ENCODE results near the gene PDE4D. TPM values are rescaled to one million over a fixed set of nuclear protein-coding genes. Genes with fewer than 3 reads are reported as not detected.

The PDE4D gene
- total RNA-seq, 4 donors from 2014 or later, result 14.7 to 36.3 (median 24.7) TPM

DNA sequence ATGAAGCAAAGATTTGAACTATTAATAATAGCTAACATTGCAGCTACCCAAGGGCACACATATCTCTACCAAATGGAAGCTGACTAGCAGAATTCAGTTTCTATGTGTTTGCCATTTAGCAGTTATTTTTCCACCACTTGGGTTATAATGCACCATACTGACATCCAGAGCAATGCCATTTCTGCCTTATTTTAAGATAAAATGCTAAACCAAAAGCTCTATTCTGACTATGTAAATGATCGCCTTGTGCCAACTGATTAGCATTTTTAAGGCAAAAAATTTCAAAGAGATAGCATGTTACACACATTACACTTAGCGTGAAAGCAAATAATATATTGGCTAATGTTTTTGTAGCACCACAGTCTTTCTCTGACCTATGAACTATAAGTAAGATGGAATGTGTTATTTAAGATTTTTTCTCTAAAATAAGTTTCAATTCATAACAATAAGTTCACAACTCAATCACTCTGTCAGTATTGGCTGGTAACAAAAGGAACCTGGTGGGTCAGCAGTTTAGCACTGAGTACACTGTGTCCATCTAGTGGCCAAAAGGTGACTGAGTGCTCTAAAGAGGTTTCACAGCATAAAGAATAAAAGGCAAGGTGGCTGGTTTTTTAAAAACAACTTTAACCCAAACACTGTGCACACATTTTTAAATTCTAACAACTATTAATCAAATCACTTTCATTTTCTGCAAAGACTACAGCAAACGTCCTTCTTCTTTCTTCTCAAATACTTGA is 443.5 kb downstream of the PDE4D start:
- no peak overlapping the region for H3K4me3 ChIP-seq (replicated peaks in 1 of 3)
- WGBS, 2 donors, result 86 to 88% methylated on average over 3 of the region's 3 CpGs
- TF ChIP-seq, protein P1, sequence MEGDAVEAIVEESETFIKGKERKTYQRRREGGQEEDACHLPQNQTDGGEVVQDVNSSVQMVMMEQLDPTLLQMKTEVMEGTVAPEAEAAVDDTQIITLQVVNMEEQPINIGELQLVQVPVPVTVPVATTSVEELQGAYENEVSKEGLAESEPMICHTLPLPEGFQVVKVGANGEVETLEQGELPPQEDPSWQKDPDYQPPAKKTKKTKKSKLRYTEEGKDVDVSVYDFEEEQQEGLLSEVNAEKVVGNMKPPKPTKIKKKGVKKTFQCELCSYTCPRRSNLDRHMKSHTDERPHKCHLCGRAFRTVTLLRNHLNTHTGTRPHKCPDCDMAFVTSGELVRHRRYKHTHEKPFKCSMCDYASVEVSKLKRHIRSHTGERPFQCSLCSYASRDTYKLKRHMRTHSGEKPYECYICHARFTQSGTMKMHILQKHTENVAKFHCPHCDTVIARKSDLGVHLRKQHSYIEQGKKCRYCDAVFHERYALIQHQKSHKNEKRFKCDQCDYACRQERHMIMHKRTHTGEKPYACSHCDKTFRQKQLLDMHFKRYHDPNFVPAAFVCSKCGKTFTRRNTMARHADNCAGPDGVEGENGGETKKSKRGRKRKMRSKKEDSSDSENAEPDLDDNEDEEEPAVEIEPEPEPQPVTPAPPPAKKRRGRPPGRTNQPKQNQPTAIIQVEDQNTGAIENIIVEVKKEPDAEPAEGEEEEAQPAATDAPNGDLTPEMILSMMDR (IDR thresholded peaks at IDR 0.05), result no peak
- no peak for TF ChIP-seq POLR2A (IDR thresholded peaks at IDR 0.05)
- H3K9me3 ChIP-seq, result no peaks in the 10 kb centered on the region
- H3K4me1 ChIP-seq, result no peaks in the 10 kb centered on the region
- intact Hi-C loops (cut with DNase I), result no loop called here
- DNase-seq, result no peak
- H3K27me3 ChIP-seq, result no peaks in the 10 kb centered on the region
- H3K36me3 ChIP-seq, result no peaks in the 10 kb centered on the region
- H3K27ac ChIP-seq, result no peak overlapping the region

DNA sequence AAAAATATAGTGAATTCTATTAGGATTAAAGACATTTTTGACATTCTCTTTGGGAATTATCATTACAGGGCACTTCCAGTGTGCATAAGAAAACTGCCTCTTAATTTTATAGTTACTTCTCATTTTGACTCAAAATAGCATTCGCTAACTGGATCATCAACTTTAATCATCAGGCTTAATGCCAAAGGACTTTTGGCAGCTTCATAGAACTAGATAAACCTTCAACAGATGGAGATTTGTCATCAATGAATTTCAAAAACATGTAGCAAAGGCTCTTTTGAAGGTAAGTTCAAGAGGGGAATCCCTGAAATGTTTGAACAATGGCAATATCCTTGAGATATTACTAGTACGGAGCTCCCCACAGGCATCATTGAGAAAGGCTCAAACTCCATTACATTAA is 447.2 kb downstream of the PDE4D start:
- no peaks in the 10 kb centered on the region for H3K27me3 ChIP-seq
- no peaks in the 10 kb centered on the region for H3K4me1 ChIP-seq
- no peaks in the 10 kb centered on the region for H3K9me3 ChIP-seq
- intact Hi-C loops (cut with DNase I), result no loop called here
- TF ChIP-seq, protein P1 (IDR thresholded peaks at IDR 0.05), result no peak
- TF ChIP-seq POLR2A (IDR thresholded peaks at IDR 0.05), result no peak
- H3K36me3 ChIP-seq, result no peaks in the 10 kb centered on the region
- WGBS, 2 donors, result 49 to 71% methylated on average over 2 of the region's 2 CpGs
- H3K4me3 ChIP-seq (replicated peaks in 1 of 3), result no peak overlapping the region
- DNase-seq, result no peak
- no peak overlapping the region for H3K27ac ChIP-seq

DNA sequence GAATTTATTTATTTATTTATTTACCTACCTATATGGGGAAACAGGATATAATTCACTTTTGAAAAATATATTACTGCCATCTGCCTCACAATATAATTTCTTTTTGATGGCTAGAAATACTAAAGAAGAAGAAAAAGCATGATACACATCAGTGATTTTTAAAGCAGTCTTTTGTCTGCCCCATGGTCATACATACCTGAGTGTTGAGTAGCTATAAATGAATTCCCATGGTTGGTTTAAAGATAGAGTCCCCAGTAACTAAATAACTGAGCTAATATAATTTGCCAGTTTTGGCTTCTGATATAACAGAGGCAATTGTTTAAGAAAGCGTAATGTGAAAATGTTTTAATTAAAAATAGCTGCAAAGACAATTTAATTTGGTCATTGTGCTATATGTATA is 447.8 kb downstream of the PDE4D start:
- Histone ChIP-seq H3K4me3 (replicated peaks in 1 of 3) (no peak overlapping the region), H3K27me3 (no peaks in the 10 kb centered on the region), H3K4me1 (no peaks in the 10 kb centered on the region), H3K9me3 (no peaks in the 10 kb centered on the region), H3K27ac (no peak overlapping the region), H3K36me3 (no peaks in the 10 kb centered on the region)
- DNase-seq, result no peak
- intact Hi-C loops (cut with DNase I), result no loop called here
- no peak for TF ChIP-seq POLR2A (IDR thresholded peaks at IDR 0.05)
- TF ChIP-seq, protein P1 (IDR thresholded peaks at IDR 0.05), result no peak
- 84 to 87% methylated on average over 1 of the region's 1 CpG for WGBS, 2 donors

DNA sequence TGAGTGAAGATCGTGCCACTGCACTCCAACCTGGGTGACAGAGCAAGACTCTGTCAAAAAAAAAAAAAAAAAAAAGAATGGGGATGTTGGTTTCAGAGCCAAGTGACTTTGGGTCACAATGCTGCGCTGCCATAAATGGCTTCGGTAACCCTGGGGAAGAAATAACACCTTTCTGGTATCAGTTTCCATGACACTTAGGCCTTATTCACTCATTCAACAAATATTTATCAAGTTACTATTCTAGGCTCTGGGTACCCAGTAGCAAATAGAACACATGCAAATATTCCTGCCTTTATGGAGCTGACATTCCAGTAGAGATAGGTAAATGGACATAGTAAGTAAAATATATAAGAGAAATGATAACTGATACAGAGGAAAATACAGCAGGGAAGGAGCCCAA is 454.2 kb downstream of the PDE4D start:
- 94 to 96% methylated on average over 3 of the region's 3 CpGs for WGBS, 2 donors
- Histone ChIP-seq H3K27me3 (no peaks in the 10 kb centered on the region), H3K27ac (no peak overlapping the region), H3K4me1 (no peaks in the 10 kb centered on the region), H3K4me3 (replicated peaks in 1 of 3) (no peak overlapping the region), H3K36me3 (no peaks in the 10 kb centered on the region), H3K9me3 (no peaks in the 10 kb centered on the region)
- DNase-seq, result no peak
- intact Hi-C loops (cut with DNase I), result no loop called here
- TF ChIP-seq, protein P1 (IDR thresholded peaks at IDR 0.05), result no peak
- TF ChIP-seq POLR2A (IDR thresholded peaks at IDR 0.05), result no peak

DNA sequence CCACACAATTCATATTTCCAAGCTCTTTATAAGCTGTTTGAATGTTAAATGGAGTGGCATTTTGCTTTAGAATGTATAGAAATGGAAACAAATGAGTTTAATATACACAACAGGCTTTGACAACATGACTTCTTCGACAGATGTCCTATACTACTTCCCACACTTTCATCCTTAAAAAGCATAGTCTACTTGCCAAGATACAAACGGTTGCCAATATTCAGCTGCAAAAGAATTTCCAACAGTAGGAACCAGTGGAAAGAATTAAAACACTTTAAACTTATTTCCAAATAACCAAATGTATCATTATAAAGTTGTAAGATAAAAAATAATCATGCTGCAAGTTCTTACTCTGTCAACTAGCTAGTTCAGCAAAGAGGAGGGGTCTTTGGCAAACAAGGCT is 456.4 kb downstream of the PDE4D start:
- WGBS, 2 donors, result 69 to 79% methylated on average over 2 of the region's 2 CpGs
- Histone ChIP-seq H3K36me3 (no peaks in the 10 kb centered on the region), H3K4me3 (replicated peaks in 1 of 3) (no peak overlapping the region), H3K27me3 (no peaks in the 10 kb centered on the region), H3K27ac (no peak overlapping the region), H3K4me1 (no peaks in the 10 kb centered on the region), H3K9me3 (no peaks in the 10 kb centered on the region)
- DNase-seq, result no peak
- no peak for TF ChIP-seq POLR2A (IDR thresholded peaks at IDR 0.05)
- TF ChIP-seq, protein P1 (IDR thresholded peaks at IDR 0.05), result no peak
- intact Hi-C loops (cut with DNase I), result no loop called here
